K562 (cell line): Measurements from ENCODE around the gene EDN2. TPM values are rescaled to one million over a fixed set of nuclear protein-coding genes. Genes with fewer than 3 reads are reported as not detected.

Experiments
- ATAC-seq: fragments of 200-7000 bp; cut with Tn5 transposase; 3 replicates; pipeline ENCODE4 v1.9.1; 2020; ENCODE audit warnings: moderate library complexity
- BruUV-seq: library from RNA; stranded (reverse); fragments of 400-500 nt; replicated peaks from 2 replicates; lab custom pipeline; 2021; lab: Mats Ljungman, UMichigan
- CTCF ChIA-PET: fragments of 300-600 bp; formaldehyde crosslinking; extraction: SDS; loops from one replicate; lab custom pipeline; 2021; ENCODE audit warnings: low intra/inter-chr PET ratio; lab: Yijun Ruan, JAX
- POLR2A ChIA-PET: fragments of 300-600, 350-650 bp; sonication (Branson Sonifier 250); formaldehyde crosslinking; extraction: SDS; loops from one replicate; lab custom pipeline; 2021; ENCODE audit warnings: antibody characterized with exemption, inconsistent platforms; lab: Yijun Ruan, JAX
- DNase-seq, 4 experiments: peaks; one replicate each; pipeline versions ENCODE4 v3.0.0 to v3.0.0-alpha.2; 2011 to 2018; ENCODE audit warnings: low spot score in 3 of 4, mixed read lengths in 3 of 4; ENCODE audit errors: extremely low read depth in 1 of 4
- FAIRE-seq: peaks from 2 replicates; lab custom pipeline; 2011; peaks lifted over from hg19 to GRCh38; lab: Jason Lieb, UNC
- H2AFZ ChIP-seq: 2 replicates; pipeline ENCODE4 v1.6.0; 2011; ENCODE audit warnings: low read depth, low read length, control low read depth, inconsistent platforms
- H3K27ac ChIP-seq: fragments of 200-600 bp; 3 replicates; pipeline ENCODE4 v1.8.0; 2011; ENCODE audit warnings: low read depth, mild to moderate bottlenecking, control low read depth, inconsistent platforms, low read length, moderate library complexity, mixed read lengths; ENCODE audit errors: extremely low read depth
- H3K27me3 ChIP-seq, 2 experiments: fragments of 300-600 bp in 1 of 2; 2 replicates in 1 of 2; 3 replicates in 1 of 2; pipeline versions ENCODE4 v1.6.0 to v1.8.0; 2011; ENCODE audit warnings: inconsistent platforms in 2 of 2, low read length in 2 of 2, mild to moderate bottlenecking in 1 of 2, mixed read lengths in 1 of 2, moderate library complexity in 1 of 2; ENCODE audit not compliant: control insufficient read depth in 2 of 2, insufficient read depth in 2 of 2
- H3K36me3 ChIP-seq: fragments of 300-600 bp; 3 replicates; pipeline ENCODE4 v1.8.0; 2011; ENCODE audit warnings: mild to moderate bottlenecking, low read length, inconsistent platforms; ENCODE audit not compliant: control insufficient read depth, insufficient read depth
- H3K4me1 ChIP-seq, 2 experiments: fragments of 200-600 bp in 1 of 2; replicated peaks in 1 of 2; 2 replicates in 1 of 2; 3 replicates in 1 of 2; pipeline versions ENCODE4 v1.5.1 to v1.8.0; 2011; ENCODE audit warnings: inconsistent platforms in 2 of 2, low read length in 2 of 2, mild to moderate bottlenecking in 1 of 2, mixed read lengths in 1 of 2, moderate library complexity in 1 of 2; ENCODE audit not compliant: control insufficient read depth in 2 of 2, insufficient read depth in 2 of 2
- H3K4me2 ChIP-seq: 2 replicates; pipeline ENCODE4 v1.6.1; 2011; ENCODE audit warnings: low read length, control low read depth, inconsistent platforms, mixed read lengths; ENCODE audit not compliant: insufficient read depth
- H3K4me3 ChIP-seq: fragments of 200-600 bp; sonication (generic), shearing (Covaris generic); 2 replicates; pipeline ENCODE4 v1.5.1; 2016; ENCODE audit warnings: control low read depth, inconsistent platforms
- H3K79me2 ChIP-seq: fragments of 200-600 bp; 3 replicates; pipeline ENCODE4 v1.8.0; 2011; ENCODE audit warnings: low read length, inconsistent platforms; ENCODE audit not compliant: control insufficient read depth, insufficient read depth
- H3K9ac ChIP-seq, 2 experiments: 2 replicates each; pipeline versions ENCODE4 v1.6.0 to v1.6.1; 2011; ENCODE audit warnings: low read depth in 2 of 2, low read length in 2 of 2, control low read depth in 1 of 2, inconsistent platforms in 1 of 2, mild to moderate bottlenecking in 1 of 2, mixed read lengths in 1 of 2; ENCODE audit not compliant: insufficient read depth in 1 of 2
- H3K9me1 ChIP-seq: one replicate; pipeline ENCODE4 v1.6.0; 2011; ENCODE audit warnings: inconsistent platforms, mild to moderate bottlenecking, low read length, moderate library complexity; ENCODE audit not compliant: control insufficient read depth, insufficient read depth
- H3K9me3 ChIP-seq: replicated peaks from 2 replicates; pipeline ENCODE4 v1.5.1; 2011; ENCODE audit warnings: low read depth, low read length, inconsistent platforms; ENCODE audit not compliant: control insufficient read depth, insufficient read depth
- H4K20me1 ChIP-seq: replicated peaks from 2 replicates; pipeline ENCODE4 v1.6.1; 2011; ENCODE audit warnings: low read length, inconsistent platforms, mixed read lengths; ENCODE audit not compliant: control insufficient read depth, insufficient read depth
- RBM39 ChIP-seq: fragments of 200-400 bp; formaldehyde crosslinking; optimal IDR thresholded peaks from 2 replicates; pipeline ENCODE3; 2018; ENCODE audit warnings: low read depth, low read length
- XRCC3 ChIP-seq: fragments of 450-650 bp; IDR thresholded peaks from 2 replicates; pipeline ENCODE4 v1.6.1; 2017; ENCODE audit warnings: mild to moderate bottlenecking, moderate library complexity
- WGBS: fragments of 100-300 bp; shearing (Covaris generic); methylation state at CpG from one replicate; pipeline ENCODE4 v1.1.6; 2016; ENCODE audit warnings: low coverage, mixed read lengths; ENCODE audit not compliant: insufficient coverage; ENCODE audit errors: missing lambda C conversion rate; 5-methylcytosine and 5-hydroxymethylcytosine counted together
- in situ Hi-C: fragments of 300-500 bp; cut with MboI; formaldehyde crosslinking; loops from 4 replicates; pipeline ENCODE4 v1.15.0; 2018; ENCODE audit warnings: inconsistent platforms, mixed read lengths
- intact Hi-C: fragments of 100-400 bp; cut with micrococcal nuclease; formaldehyde crosslinking; loops from 2 replicates; pipeline ENCODE4 v1.14.2; 2022
- polyA plus RNA-seq, 8 experiments: library from polyadenylated mRNA; depleted of rRNA in 4 of 8; stranded (reverse) in 5 of 8; unstranded in 3 of 8; fragments of >200 nt; fragmentation: Nextera tagmentation in 2 of 8; fragmentation: Illumina TruSeq in 1 of 8; extraction: Ambion mirVana in 2 of 8; extraction: Trizol in 1 of 8; gene quantifications; 2 replicates each; pipeline versions ENCODE4 v1.2.1 to v1.2.3, GENCODE V29; 2011 to 2014; ENCODE audit warnings: inconsistent platforms in 1 of 8, missing spikeins in 1 of 8
- total RNA-seq, 7 experiments: library from RNA; depleted of rRNA in 6 of 7; stranded (reverse); fragments of >200 nt in 6 of 7; fragmentation: Illumina TruSeq in 2 of 7; extraction: Trizol in 2 of 7; gene quantifications; 2 replicates each; pipeline versions ENCODE4 v1.2.1 to v1.2.3, GENCODE V29; 2011 to 2021; ENCODE audit warnings: low replicate concordance in 1 of 7
- TF ChIP-seq, protein P1 (sequence below): fragments of 150-350 bp; IDR thresholded peaks from 2 replicates; pipeline ENCODE4 v1.6.1; 2014; ENCODE audit warnings: low read depth, mild to moderate bottlenecking, low read length, borderline replicate concordance

EDN2 gene
- total and polyA plus RNA-seq, 9 of the 15 experiments (the other 6 are each of a cell fraction or from before 2014, with no cell fraction given) = not detected

DNA sequence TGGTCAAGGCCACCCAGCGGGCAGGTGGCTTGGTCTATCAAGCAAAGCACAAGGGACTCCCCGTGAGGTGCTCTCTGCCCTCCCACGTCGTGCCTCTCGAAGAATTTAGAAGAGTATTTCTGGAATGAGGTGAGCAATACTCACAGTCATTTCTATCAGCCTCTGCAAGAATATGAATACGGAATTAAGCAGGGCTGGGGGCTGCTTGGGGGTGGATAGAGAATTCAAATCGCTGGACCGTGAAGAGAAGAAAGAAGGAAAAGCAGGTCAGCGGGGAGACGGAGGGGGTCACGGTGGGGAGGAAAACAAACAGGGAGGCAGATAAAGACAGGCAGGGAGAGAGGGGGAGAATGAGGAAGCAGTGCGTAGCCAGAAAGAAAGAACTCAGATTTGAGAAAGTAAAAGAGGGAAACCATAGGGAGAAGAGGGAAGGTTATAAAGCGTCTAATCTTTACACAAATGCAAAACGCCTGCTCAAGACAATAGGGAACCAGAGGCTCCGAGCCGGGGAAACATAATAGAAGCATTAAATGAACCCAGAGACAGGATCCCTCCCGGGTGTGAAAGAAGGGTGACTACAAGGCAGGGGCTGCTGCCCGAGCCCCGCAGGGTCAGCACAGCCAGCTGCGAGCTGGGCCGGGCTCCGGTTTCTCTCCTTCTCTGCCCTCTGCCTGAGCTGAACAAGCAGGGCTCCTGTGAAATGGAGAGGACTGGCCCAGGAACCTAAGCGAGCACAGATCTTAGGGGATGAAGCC, 2.1 kb upstream of the EDN2 start:
- Histone ChIP-seq H3K4me1 (peaks cover 6 to 19% of the 10 kb centered on the region in 2 experiments; a peak in 4 of 5 replicates), H3K9ac (no peak overlapping the region), H3K9me1 (no peaks in the 10 kb centered on the region), H2AFZ (no peak overlapping the region), H3K4me3 (no peak overlapping the region), H3K4me2 (no peak overlapping the region), H3K9me3 (no peaks in the 10 kb centered on the region), H3K27ac (no peak overlapping the region), H3K36me3 (no peaks in the 10 kb centered on the region), H3K79me2 (no peaks in the 10 kb centered on the region), H3K27me3 (peaks cover 6 to 70% of the 10 kb centered on the region in 2 experiments; a peak in 3 of 5 replicates), H4K20me1 (peaks cover 6% of the 10 kb centered on the region; the same call in 1 of the 2 replicates)
- POLR2A ChIA-PET = interaction anchor here (0.6 to 1.7 kb wide), 4 partner anchors 11 to 783 kb away, joined by 3 to 4 read pairs (median 4); no protein-coding TSS in a partner anchor
- intact Hi-C loops = no loop called here
- WGBS = 3% methylated on average over 23 of the region's 23 CpGs
- DNase-seq (no peak), ATAC-seq (no peak), FAIRE-seq (no peak)
- BruUV-seq = no TSS peak
- CTCF ChIA-PET = no interaction called here
- TF ChIP-seq XRCC3 = no peak
- TF ChIP-seq, protein P1, sequence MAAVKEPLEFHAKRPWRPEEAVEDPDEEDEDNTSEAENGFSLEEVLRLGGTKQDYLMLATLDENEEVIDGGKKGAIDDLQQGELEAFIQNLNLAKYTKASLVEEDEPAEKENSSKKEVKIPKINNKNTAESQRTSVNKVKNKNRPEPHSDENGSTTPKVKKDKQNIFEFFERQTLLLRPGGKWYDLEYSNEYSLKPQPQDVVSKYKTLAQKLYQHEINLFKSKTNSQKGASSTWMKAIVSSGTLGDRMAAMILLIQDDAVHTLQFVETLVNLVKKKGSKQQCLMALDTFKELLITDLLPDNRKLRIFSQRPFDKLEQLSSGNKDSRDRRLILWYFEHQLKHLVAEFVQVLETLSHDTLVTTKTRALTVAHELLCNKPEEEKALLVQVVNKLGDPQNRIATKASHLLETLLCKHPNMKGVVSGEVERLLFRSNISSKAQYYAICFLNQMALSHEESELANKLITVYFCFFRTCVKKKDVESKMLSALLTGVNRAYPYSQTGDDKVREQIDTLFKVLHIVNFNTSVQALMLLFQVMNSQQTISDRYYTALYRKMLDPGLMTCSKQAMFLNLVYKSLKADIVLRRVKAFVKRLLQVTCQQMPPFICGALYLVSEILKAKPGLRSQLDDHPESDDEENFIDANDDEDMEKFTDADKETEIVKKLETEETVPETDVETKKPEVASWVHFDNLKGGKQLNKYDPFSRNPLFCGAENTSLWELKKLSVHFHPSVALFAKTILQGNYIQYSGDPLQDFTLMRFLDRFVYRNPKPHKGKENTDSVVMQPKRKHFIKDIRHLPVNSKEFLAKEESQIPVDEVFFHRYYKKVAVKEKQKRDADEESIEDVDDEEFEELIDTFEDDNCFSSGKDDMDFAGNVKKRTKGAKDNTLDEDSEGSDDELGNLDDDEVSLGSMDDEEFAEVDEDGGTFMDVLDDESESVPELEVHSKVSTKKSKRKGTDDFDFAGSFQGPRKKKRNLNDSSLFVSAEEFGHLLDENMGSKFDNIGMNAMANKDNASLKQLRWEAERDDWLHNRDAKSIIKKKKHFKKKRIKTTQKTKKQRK = no peak
- TF ChIP-seq RBM39 = no peak
- in situ Hi-C loops = no loop called here
